HEK293T (cell line): ENCODE data around the gene PTGER2.

Experiments used
- CTCF ChIA-PET: fragments of 350-600 bp; formaldehyde crosslinking; extraction: SDS; loops from one replicate; lab custom pipeline; 2021; ENCODE audit warnings: antibody characterized with exemption, inconsistent platforms; lab: Yijun Ruan, JAX
- POLR2A ChIA-PET: fragments of 350-600 bp; formaldehyde crosslinking; extraction: SDS; loops from one replicate; lab custom pipeline; 2020; ENCODE audit warnings: antibody characterized with exemption, inconsistent platforms; lab: Yijun Ruan, JAX
- DNase-seq: peaks from one replicate; pipeline ENCODE4 v3.0.0; 2012; ENCODE audit warnings: mixed read lengths; ENCODE audit errors: extremely low spot score
- ARNT ChIP-seq: fragments of 450-650 bp; IDR thresholded peaks from 2 replicates; pipeline ENCODE4 v1.6.1; 2017; ENCODE audit warnings: mild to moderate bottlenecking
- BHLHE40 ChIP-seq: fragments of 450-650 bp; IDR thresholded peaks from 2 replicates; pipeline ENCODE4 v1.6.1; 2016; ENCODE audit warnings: mild to moderate bottlenecking, moderate library complexity, borderline replicate concordance
- CTBP1 ChIP-seq: fragments of 450-650 bp; IDR thresholded peaks from 2 replicates; pipeline ENCODE4 v1.6.1; 2016; ENCODE audit warnings: borderline replicate concordance
- ELF4 ChIP-seq: fragments of 450-650 bp; IDR thresholded peaks from 2 replicates; pipeline ENCODE4 v1.6.1; 2017; ENCODE audit warnings: antibody characterized with exemption
- FOXA1 ChIP-seq: fragments of 450-650 bp; IDR thresholded peaks from 2 replicates; pipeline ENCODE4 v1.6.1; 2016; ENCODE audit warnings: mild to moderate bottlenecking
- FOXK2 ChIP-seq: fragments of 450-650 bp; IDR thresholded peaks from 2 replicates; pipeline ENCODE4 v1.6.1; 2016; ENCODE audit warnings: mild to moderate bottlenecking
- FOXM1 ChIP-seq: fragments of 450-650 bp; IDR thresholded peaks from 2 replicates; pipeline ENCODE4 v1.6.1; 2017; ENCODE audit warnings: mild to moderate bottlenecking, borderline replicate concordance
- HDGF ChIP-seq: fragments of 450-650 bp; IDR thresholded peaks from 2 replicates; pipeline ENCODE4 v1.6.1; 2017; ENCODE audit warnings: antibody characterized with exemption, borderline replicate concordance
- L3MBTL2 ChIP-seq: fragments of 450-650 bp; conservative IDR thresholded peaks from 2 replicates; pipeline ENCODE4 v1.6.1; 2016; ENCODE audit warnings: mild to moderate bottlenecking
- LEF1 ChIP-seq: fragments of 450-650 bp; IDR thresholded peaks from 2 replicates; pipeline ENCODE4 v1.6.1; 2017; ENCODE audit warnings: mild to moderate bottlenecking, borderline replicate concordance
- NFRKB ChIP-seq: fragments of 450-650 bp; IDR thresholded peaks from 2 replicates; pipeline ENCODE4 v1.6.1; 2016; ENCODE audit warnings: mild to moderate bottlenecking, moderate library complexity
- PKNOX1 ChIP-seq: fragments of 450-650 bp; IDR thresholded peaks from 2 replicates; pipeline ENCODE4 v1.6.1; 2016
- SP1 ChIP-seq: fragments of 450-650 bp; IDR thresholded peaks from 2 replicates; pipeline ENCODE4 v1.6.1; 2017
- SUZ12 ChIP-seq: fragments of 450-650 bp; IDR thresholded peaks from 2 replicates; pipeline ENCODE4 v1.6.1; 2016; ENCODE audit warnings: mild to moderate bottlenecking
- TARDBP ChIP-seq: fragments of 450-650 bp; IDR thresholded peaks from 2 replicates; pipeline ENCODE4 v1.6.1; 2016
- ZNF384 ChIP-seq: fragments of 450-650 bp; IDR thresholded peaks from 2 replicates; pipeline ENCODE4 v1.6.1; 2016

PTGER2 gene

GRCh38 chr14:52328276-52328675, 14.2 kb downstream of the PTGER2 start:
- CTCF ChIA-PET: no interaction called here
- POLR2A ChIA-PET: no interaction called here
- DNase-seq: no peak
- TF ChIP-seq SP1: no peak
- TF ChIP-seq TARDBP: no peak
- no peak for TF ChIP-seq HDGF
- no peak for TF ChIP-seq FOXK2
- no peak for TF ChIP-seq PKNOX1
- TF ChIP-seq L3MBTL2: no peak
- no peak for TF ChIP-seq ARNT
- no peak for TF ChIP-seq NFRKB
- TF ChIP-seq FOXM1: no peak
- TF ChIP-seq BHLHE40: no peak
- no peak for TF ChIP-seq ELF4
- TF ChIP-seq FOXA1: no peak
- no peak for TF ChIP-seq ZNF384
- no peak for TF ChIP-seq CTBP1
- TF ChIP-seq SUZ12: no peak
- no peak for TF ChIP-seq LEF1

- TF ChIP-seq SP1 (no peak), ELF4 (no peak), FOXM1 (no peak), SUZ12 (no peak), ZNF384 (no peak), NFRKB (no peak), LEF1 (no peak), ARNT (no peak), TARDBP (no peak), CTBP1 (no peak), BHLHE40 (no peak), FOXK2 (no peak), FOXA1 (no peak), PKNOX1 (no peak), L3MBTL2 (no peak), HDGF (no peak)
- CTCF ChIA-PET: no interaction called here
- DNase-seq: no peak
- POLR2A ChIA-PET: no interaction called here
These were observed 15.7 kb downstream of the PTGER2 start for GRCh38 chr14:52329678-52330369.

GRCh38 chr14:52332269-52332668, 18.2 kb downstream of the PTGER2 start:
- ChIA-PET CTCF (no interaction called here), POLR2A (no interaction called here)
- TF ChIP-seq HDGF (no peak), FOXK2 (no peak), FOXA1 (no peak), ELF4 (no peak), ZNF384 (no peak), SP1 (no peak), PKNOX1 (no peak), LEF1 (no peak), L3MBTL2 (no peak), BHLHE40 (no peak)
- no peak for DNase-seq

- ChIA-PET CTCF (no interaction called here), POLR2A (no interaction called here)
- TF ChIP-seq ZNF384 (no peak), FOXK2 (no peak), ELF4 (no peak), FOXA1 (no peak), HDGF (no peak), FOXM1 (no peak), LEF1 (no peak), L3MBTL2 (no peak), CTBP1 (no peak), ARNT (no peak), BHLHE40 (no peak), SP1 (no peak), NFRKB (no peak), TARDBP (no peak), PKNOX1 (no peak), SUZ12 (no peak)
- DNase-seq: no peak
These were observed 19.0 kb downstream of the PTGER2 start for GRCh38 chr14:52333108-52333507.

GRCh38 chr14:52333823-52334657, 19.9 kb downstream of the PTGER2 start:
- no peak for DNase-seq
- CTCF ChIA-PET: no interaction called here
- TF ChIP-seq SP1: no peak
- POLR2A ChIA-PET: no interaction called here
